ENCODE measurements around the gene SEMA3F. TPM values are rescaled to one million over a fixed set of nuclear protein-coding genes. Genes with fewer than 3 reads are reported as not detected.

SEMA3F gene
- total RNA-seq, 1 donor from 2014 or later, result 65.6 TPM

- H3K9me3 ChIP-seq, result no peaks in the 10 kb centered on the region
- H3K27ac ChIP-seq, result peak overlapping the region; percentile 86
- DNase-seq (no peak), ATAC-seq (no peak)
- H3K36me3 ChIP-seq, result peaks cover 17% of the 10 kb centered on the region
- TF ChIP-seq CTCF (IDR thresholded peaks at IDR 0.05), result no peak
- intact Hi-C loops (cut with DNase I), result no loop called here
- H3K4me1 ChIP-seq, result peaks cover 46% of the 10 kb centered on the region
- no peaks in the 10 kb centered on the region for H3K27me3 ChIP-seq
- H3K4me3 ChIP-seq, result peak overlapping the region; percentile 88
These were observed 81.5 kb downstream of the SEMA3F start for GRCh38 chr3:50236484-50237132.

- intact Hi-C loops (cut with DNase I), result no loop called here
- DNase-seq (no peak), ATAC-seq (no peak)
- TF ChIP-seq CTCF (IDR thresholded peaks at IDR 0.05), result no peak
- no peaks in the 10 kb centered on the region for H3K9me3 ChIP-seq
- no peaks in the 10 kb centered on the region for H3K27me3 ChIP-seq
- peak overlapping the region; percentile 88 for H3K4me3 ChIP-seq
- peak overlapping the region; percentile 86 for H3K27ac ChIP-seq
- peaks cover 52% of the 10 kb centered on the region for H3K4me1 ChIP-seq
- H3K36me3 ChIP-seq, result peaks cover 17% of the 10 kb centered on the region
These were observed 82.1 kb downstream of the SEMA3F start for GRCh38 chr3:50237133-50237651.

GRCh38 chr3:50237754-50238548 is 82.8 kb downstream of the SEMA3F start:
- no peaks in the 10 kb centered on the region for H3K27me3 ChIP-seq
- ATAC-seq (peak; percentile 65), DNase-seq (peak; percentile 95)
- no peak for TF ChIP-seq CTCF (IDR thresholded peaks at IDR 0.05)
- peaks cover 60% of the 10 kb centered on the region for H3K4me1 ChIP-seq
- peak overlapping the region; percentile 88 for H3K4me3 ChIP-seq
- H3K9me3 ChIP-seq, result no peaks in the 10 kb centered on the region
- intact Hi-C loops (cut with DNase I), result no loop called here
- H3K27ac ChIP-seq, result peak overlapping the region; percentile 86
- peaks cover 17% of the 10 kb centered on the region for H3K36me3 ChIP-seq

GRCh38 chr3:50238549-50239026 is 83.5 kb downstream of the SEMA3F start:
- TF ChIP-seq CTCF (IDR thresholded peaks at IDR 0.05), result no peak
- Histone ChIP-seq H3K27ac (peak overlapping the region; percentile 86), H3K4me1 (peaks cover 66% of the 10 kb centered on the region), H3K36me3 (peaks cover 17% of the 10 kb centered on the region), H3K4me3 (peak overlapping the region; percentile 88), H3K9me3 (no peaks in the 10 kb centered on the region), H3K27me3 (no peaks in the 10 kb centered on the region)
- peak; percentile 37 for ATAC-seq
- peak; percentile 94 for DNase-seq
- intact Hi-C loops (cut with DNase I), result no loop called here

Small RNA genes lying within 50 kb of the gene (microRNA-seq; reads per million reads assigned to microRNA genes)
- gene MIR566 (ENCODE audit: borderline microRNAs expressed) (not detected), gene MIR5787 (ENCODE audit: borderline microRNAs expressed) (not detected)

Other genes with a start within 250 kb of the SEMA3F start
- gene MON1A, start 225.5 kb upstream of the SEMA3F start, total RNA-seq, result 10.2 TPM
- gene RBM6, start 215.2 kb upstream of the SEMA3F start, total RNA-seq, result 110 TPM
- 161 TPM for gene RBM5, start 66.4 kb upstream of the SEMA3F start, total RNA-seq
- gene GNAT1, start 36.3 kb downstream of the SEMA3F start, total RNA-seq, result not detected
- gene SLC38A3, start 49.9 kb downstream of the SEMA3F start, total RNA-seq, result not detected
- 321 TPM for gene GNAI2, start 80.9 kb downstream of the SEMA3F start, total RNA-seq
- gene SEMA3B, start 113.8 kb downstream of the SEMA3F start, total RNA-seq, result 120 TPM
- gene LSMEM2, start 123.8 kb downstream of the SEMA3F start, total RNA-seq, result not detected
- gene IFRD2, start 137.1 kb downstream of the SEMA3F start, total RNA-seq, result 77.0 TPM
- gene HYAL3, start 144.1 kb downstream of the SEMA3F start, total RNA-seq, result 2.8 TPM
- 12.5 TPM for gene NAA80, start 144.1 kb downstream of the SEMA3F start, total RNA-seq
- 78.8 TPM for gene HYAL1, start 148.2 kb downstream of the SEMA3F start, total RNA-seq
- 303 TPM for gene HYAL2, start 167.4 kb downstream of the SEMA3F start, total RNA-seq
- 29.2 TPM for gene TUSC2, start 172.9 kb downstream of the SEMA3F start, total RNA-seq
- 39.1 TPM for gene RASSF1, start 185.5 kb downstream of the SEMA3F start, total RNA-seq
- 2.8 TPM for gene ZMYND10, start 190.4 kb downstream of the SEMA3F start, total RNA-seq
- 21.6 TPM for gene NPRL2, start 195.5 kb downstream of the SEMA3F start, total RNA-seq
- gene CYB561D2, start 195.5 kb downstream of the SEMA3F start, total RNA-seq, result 23.9 TPM
- 40.1 TPM for gene TMEM115, start 204.2 kb downstream of the SEMA3F start, total RNA-seq